GM12891 (cell line): Measurements from ENCODE around the gene TMCC1.

Experiments
- POLR2A ChIP-seq: IDR thresholded peaks from 2 replicates; pipeline ENCODE4 v1.6.1; 2011; ENCODE audit warnings: low read depth, low read length, control low read depth
- POLR2AphosphoS5 ChIP-seq: IDR thresholded peaks from 2 replicates; pipeline ENCODE4 v1.6.1; 2011; ENCODE audit warnings: low read depth, low read length, control low read depth
- SPI1 ChIP-seq: IDR thresholded peaks from 2 replicates; pipeline ENCODE4 v1.6.1; 2011; ENCODE audit warnings: low read depth, low read length, control low read depth
- TAF1 ChIP-seq: IDR thresholded peaks from 2 replicates; pipeline ENCODE4 v1.6.1; 2011; ENCODE audit warnings: low read depth, low read length, control low read depth

DNA sequence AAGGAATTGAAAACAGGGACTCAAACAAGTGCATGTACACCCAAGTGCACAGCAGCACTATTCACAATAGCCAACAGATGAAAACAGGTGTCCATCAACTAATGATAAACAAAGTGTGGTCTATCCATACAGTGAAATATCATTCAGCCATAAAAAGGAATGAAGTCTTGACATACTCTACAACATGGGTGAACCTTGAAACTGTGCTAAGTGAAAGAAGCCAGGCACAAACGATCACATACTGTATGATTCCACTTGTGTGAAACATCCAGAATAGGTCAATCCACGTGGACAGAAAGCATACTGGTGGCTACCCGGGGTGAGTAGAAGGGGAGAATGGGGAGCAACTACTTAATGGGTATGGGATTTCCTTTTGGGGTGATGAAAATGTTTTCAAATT is 257.4 kb downstream of the TMCC1 start:
- no peak for TF ChIP-seq POLR2A
- TF ChIP-seq POLR2AphosphoS5, result no peak
- no peak for TF ChIP-seq SPI1
- no peak for TF ChIP-seq TAF1
